Measurements from ENCODE around the gene LDLRAP1.

DNA sequence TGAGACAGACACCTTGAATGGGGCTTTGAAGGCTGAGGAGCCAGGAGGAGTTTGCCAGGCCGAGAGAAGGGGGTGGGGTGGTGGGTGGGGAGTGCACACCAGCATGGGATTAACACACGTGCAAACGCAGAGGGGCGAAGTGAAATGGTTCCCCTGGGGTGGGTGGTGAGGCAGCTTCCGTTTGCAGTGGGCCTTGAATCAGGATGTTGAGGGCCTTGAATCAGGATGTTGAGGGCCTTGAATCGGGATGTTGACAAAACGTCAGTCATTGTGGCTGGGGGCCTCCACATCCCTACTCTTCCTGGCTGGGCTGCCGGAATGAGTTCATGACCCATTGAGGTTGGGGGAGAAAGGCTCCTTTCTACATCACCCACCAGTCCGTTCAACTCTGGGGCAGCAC is 16.6 kb downstream of the LDLRAP1 start:
- TF ChIP-seq, protein P1, sequence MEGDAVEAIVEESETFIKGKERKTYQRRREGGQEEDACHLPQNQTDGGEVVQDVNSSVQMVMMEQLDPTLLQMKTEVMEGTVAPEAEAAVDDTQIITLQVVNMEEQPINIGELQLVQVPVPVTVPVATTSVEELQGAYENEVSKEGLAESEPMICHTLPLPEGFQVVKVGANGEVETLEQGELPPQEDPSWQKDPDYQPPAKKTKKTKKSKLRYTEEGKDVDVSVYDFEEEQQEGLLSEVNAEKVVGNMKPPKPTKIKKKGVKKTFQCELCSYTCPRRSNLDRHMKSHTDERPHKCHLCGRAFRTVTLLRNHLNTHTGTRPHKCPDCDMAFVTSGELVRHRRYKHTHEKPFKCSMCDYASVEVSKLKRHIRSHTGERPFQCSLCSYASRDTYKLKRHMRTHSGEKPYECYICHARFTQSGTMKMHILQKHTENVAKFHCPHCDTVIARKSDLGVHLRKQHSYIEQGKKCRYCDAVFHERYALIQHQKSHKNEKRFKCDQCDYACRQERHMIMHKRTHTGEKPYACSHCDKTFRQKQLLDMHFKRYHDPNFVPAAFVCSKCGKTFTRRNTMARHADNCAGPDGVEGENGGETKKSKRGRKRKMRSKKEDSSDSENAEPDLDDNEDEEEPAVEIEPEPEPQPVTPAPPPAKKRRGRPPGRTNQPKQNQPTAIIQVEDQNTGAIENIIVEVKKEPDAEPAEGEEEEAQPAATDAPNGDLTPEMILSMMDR (IDR thresholded peaks at IDR 0.05; ENCODE audit: low read depth, low read length) = no peak
- no peak for TF ChIP-seq EZH2phosphoT487 (IDR thresholded peaks at IDR 0.05; ENCODE audit: low read depth)

All from OCI-LY3 (cell line).